HepG2 (cell line): ENCODE measurements around the gene RNF13. TPM values are rescaled to one million over a fixed set of nuclear protein-coding genes. Genes with fewer than 3 reads are reported as not detected.

Experiments
- ATAC-seq: fragments of 200-7000 bp; cut with Tn5 transposase; 3 replicates; pipeline ENCODE4 v1.9.1; 2020; ENCODE audit warnings: mild to moderate bottlenecking, moderate library complexity
- BruUV-seq: library from RNA; stranded (reverse); fragments of 400-500 nt; replicated peaks from 2 replicates; lab custom pipeline; 2021; lab: Mats Ljungman, UMichigan
- CTCF ChIA-PET: fragments of 300-600 bp; formaldehyde crosslinking; extraction: SDS; loops from one replicate; lab custom pipeline; 2021; ENCODE audit warnings: low total read pairs, inconsistent platforms, low intra/inter-chr PET ratio; lab: Yijun Ruan, JAX
- POLR2A ChIA-PET: fragments of 350-600 bp; sonication (Branson Sonifier 250); formaldehyde crosslinking; loops from one replicate; lab custom pipeline; 2020; ENCODE audit warnings: antibody characterized with exemption, inconsistent platforms; lab: Yijun Ruan, JAX
- DNase-seq: peaks from one replicate; pipeline ENCODE4 v3.0.0-alpha.2; 2015; ENCODE audit warnings: low spot score
- FAIRE-seq: peaks from 3 replicates; lab custom pipeline; 2011; peaks lifted over from hg19 to GRCh38; lab: Jason Lieb, UNC
- H2AFZ ChIP-seq: one replicate; pipeline ENCODE4 v1.6.1; 2011; ENCODE audit warnings: low read length, inconsistent platforms
- H3K27ac ChIP-seq: fragments of 300-600 bp; 3 replicates; pipeline ENCODE4 v1.8.0; 2011; ENCODE audit warnings: mixed run types, mild to moderate bottlenecking, mixed read lengths, low read length, inconsistent platforms; ENCODE audit not compliant: insufficient read depth; ENCODE audit errors: extremely low read length
- H3K27me3 ChIP-seq, 2 experiments: fragments of 200-600 bp in 1 of 2; 2 replicates in 1 of 2; 3 replicates in 1 of 2; pipeline versions ENCODE4 v1.6.0 to v1.8.0; 2011; ENCODE audit warnings: low read length in 2 of 2, mild to moderate bottlenecking in 2 of 2, moderate library complexity in 2 of 2, inconsistent platforms in 1 of 2; ENCODE audit not compliant: insufficient read depth in 2 of 2, control insufficient read depth in 1 of 2
- H3K36me3 ChIP-seq, 2 experiments: fragments of 200-600 bp in 1 of 2; replicated peaks in 1 of 2; 2 replicates in 1 of 2; 3 replicates in 1 of 2; pipeline versions ENCODE4 v1.5.1 to v1.8.0; 2011; ENCODE audit warnings: low read length in 2 of 2, inconsistent platforms in 1 of 2; ENCODE audit not compliant: insufficient read depth in 2 of 2, control insufficient read depth in 1 of 2
- H3K4me1 ChIP-seq: 2 replicates; pipeline ENCODE4 v1.5.1; 2012; ENCODE audit warnings: low read length, inconsistent platforms; ENCODE audit not compliant: insufficient read depth
- H3K4me2 ChIP-seq: 2 replicates; pipeline ENCODE4 v1.6.0; 2011; ENCODE audit warnings: low read depth, low read length, inconsistent platforms
- H3K4me3 ChIP-seq, 3 experiments: fragments of 200-600 bp in 1 of 3; sonication (generic), shearing (Covaris generic) in 1 of 3; replicated peaks in 1 of 3; 2 replicates each; pipeline ENCODE4 v1.5.1; 2011 to 2016; ENCODE audit warnings: low read length in 3 of 3, inconsistent platforms in 2 of 3, low read depth in 2 of 3, mild to moderate bottlenecking in 2 of 3, control low read depth in 1 of 3, mixed read lengths in 1 of 3; ENCODE audit not compliant: insufficient read depth in 1 of 3
- H3K79me2 ChIP-seq: one replicate; pipeline ENCODE4 v1.6.1; 2011; ENCODE audit warnings: low read length, inconsistent platforms; ENCODE audit not compliant: insufficient read depth
- H3K9ac ChIP-seq: 2 replicates; pipeline ENCODE4 v1.6.0; 2011; ENCODE audit warnings: mild to moderate bottlenecking, low read depth, low read length, inconsistent platforms; ENCODE audit not compliant: insufficient read depth
- H3K9me3 ChIP-seq: 2 replicates; pipeline ENCODE4 v1.5.1; 2012; ENCODE audit warnings: mild to moderate bottlenecking, low read length
- H4K20me1 ChIP-seq: 2 replicates; pipeline ENCODE4 v1.6.0; 2011; ENCODE audit warnings: inconsistent platforms, mild to moderate bottlenecking, low read length, moderate library complexity; ENCODE audit not compliant: insufficient read depth
- AKAP8 ChIP-seq: sonication (generic); formaldehyde crosslinking; IDR thresholded peaks from 2 replicates; pipeline ENCODE4 v1.5.1; 2020; ENCODE audit warnings: mild to moderate bottlenecking, missing genetic modification reagents
- GABPB1 ChIP-seq: IDR thresholded peaks from 2 replicates; pipeline ENCODE4 v1.6.1; 2016; ENCODE audit warnings: mild to moderate bottlenecking, missing genetic modification reagents, moderate library complexity, missing compliant biosample characterization
- IKZF1 ChIP-seq: fragments of 450-650 bp; IDR thresholded peaks from 2 replicates; pipeline ENCODE4 v1.7.1; 2016
- NR2C2 ChIP-seq: sonication (generic); formaldehyde crosslinking; IDR thresholded peaks from 2 replicates; pipeline ENCODE4 v1.4.0; 2020; ENCODE audit warnings: missing genetic modification reagents, mild to moderate bottlenecking, moderate library complexity, borderline replicate concordance
- POLR2AphosphoS5 ChIP-seq: IDR thresholded peaks from 2 replicates; pipeline ENCODE4 v1.6.1; 2012; ENCODE audit warnings: low read depth, low read length
- ZNF570 ChIP-seq: sonication (generic); formaldehyde crosslinking; IDR thresholded peaks from 2 replicates; pipeline ENCODE4 v1.4.0; 2020; ENCODE audit warnings: mild to moderate bottlenecking, missing genetic modification reagents, borderline replicate concordance
- ZNF652 ChIP-seq: IDR thresholded peaks from 2 replicates; pipeline ENCODE4 v1.6.1; 2016; ENCODE audit warnings: low read depth, borderline replicate concordance
- ZNF660 ChIP-seq: sonication (generic); formaldehyde crosslinking; IDR thresholded peaks from 2 replicates; pipeline ENCODE4 v1.5.1; 2020; ENCODE audit warnings: mild to moderate bottlenecking, low read depth, missing genetic modification reagents, borderline replicate concordance
- ZNF792 ChIP-seq: IDR thresholded peaks from 2 replicates; pipeline ENCODE4 v1.6.1; 2016
- WGBS: methylation state at CpG from one replicate; pipeline ENCODE4 v1.1.6; 2017; ENCODE audit warnings: low lambda C conversion rate; 5-methylcytosine and 5-hydroxymethylcytosine counted together
- in situ Hi-C: cut with HindIII; loops from 2 replicates; pipeline ENCODE4 v1.10.0; 2017; ENCODE audit warnings: low pct_unique_long_range_greater_than_20kb; ENCODE audit not compliant: extremely low pct_ligation_motif_present
- intact Hi-C: fragments of 100-400 bp; cut with micrococcal nuclease; formaldehyde crosslinking; loops from one replicate; pipeline ENCODE4 v1.10.0; 2022; ENCODE audit not compliant: unreplicated experiment
- polyA plus RNA-seq, 8 experiments: library from polyadenylated mRNA; depleted of rRNA in 3 of 8; stranded (reverse) in 7 of 8; unstranded in 1 of 8; fragments of >200 nt; fragmentation: Illumina TruSeq in 4 of 8; extraction: Trizol in 4 of 8; gene quantifications; 2 replicates each; pipeline versions ENCODE4 v1.2.1 to v1.2.3, GENCODE V29; 2011 to 2016; ENCODE audit warnings: low read depth in 4 of 8, missing spikeins in 1 of 8, mixed read lengths in 1 of 8; ENCODE audit not compliant: insufficient read depth in 1 of 8
- total RNA-seq, 5 experiments: library from RNA; depleted of rRNA; stranded (reverse); fragments of >200 nt; fragmentation: Illumina TruSeq; extraction: Trizol; gene quantifications; 2 replicates each; pipeline ENCODE4 v1.2.3, GENCODE V29; 2016; ENCODE audit warnings: low read depth in 1 of 5
- TF ChIP-seq, protein P1 (sequence below): sonication (generic); formaldehyde crosslinking; IDR thresholded peaks from 2 replicates; pipeline ENCODE4 v1.5.0; 2020; ENCODE audit warnings: mild to moderate bottlenecking, missing genetic modification reagents

Gene RNF13
- total and polyA plus RNA-seq, 2 of the 13 experiments (the other 11 are each of a cell fraction or from before 2014, with no cell fraction given): 39.8 to 46.0 TPM

DNA sequence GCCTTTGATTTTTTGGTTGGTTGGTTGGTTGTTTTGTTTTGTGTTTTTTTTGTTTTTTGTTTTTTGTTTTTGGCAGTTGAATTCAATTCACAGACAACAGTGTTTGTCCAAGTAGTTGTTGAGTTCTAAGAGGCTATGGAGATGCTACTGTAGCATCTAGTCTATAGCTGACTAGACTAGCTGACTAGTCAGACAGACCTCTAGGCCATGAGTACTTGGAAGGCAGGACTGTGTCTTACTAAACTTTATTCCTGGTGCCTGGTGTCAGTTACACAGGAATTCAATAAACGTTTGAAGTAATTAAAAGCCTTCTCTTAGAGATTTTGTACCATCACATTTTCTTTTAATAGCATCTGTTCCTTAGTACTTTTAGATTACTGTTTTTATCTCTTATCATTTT, 35.7 kb downstream of the RNF13 start (continued):
- TF ChIP-seq ZNF792: no peak
- no peak for TF ChIP-seq ZNF652 (CRISPR knock-in tag)

DNA sequence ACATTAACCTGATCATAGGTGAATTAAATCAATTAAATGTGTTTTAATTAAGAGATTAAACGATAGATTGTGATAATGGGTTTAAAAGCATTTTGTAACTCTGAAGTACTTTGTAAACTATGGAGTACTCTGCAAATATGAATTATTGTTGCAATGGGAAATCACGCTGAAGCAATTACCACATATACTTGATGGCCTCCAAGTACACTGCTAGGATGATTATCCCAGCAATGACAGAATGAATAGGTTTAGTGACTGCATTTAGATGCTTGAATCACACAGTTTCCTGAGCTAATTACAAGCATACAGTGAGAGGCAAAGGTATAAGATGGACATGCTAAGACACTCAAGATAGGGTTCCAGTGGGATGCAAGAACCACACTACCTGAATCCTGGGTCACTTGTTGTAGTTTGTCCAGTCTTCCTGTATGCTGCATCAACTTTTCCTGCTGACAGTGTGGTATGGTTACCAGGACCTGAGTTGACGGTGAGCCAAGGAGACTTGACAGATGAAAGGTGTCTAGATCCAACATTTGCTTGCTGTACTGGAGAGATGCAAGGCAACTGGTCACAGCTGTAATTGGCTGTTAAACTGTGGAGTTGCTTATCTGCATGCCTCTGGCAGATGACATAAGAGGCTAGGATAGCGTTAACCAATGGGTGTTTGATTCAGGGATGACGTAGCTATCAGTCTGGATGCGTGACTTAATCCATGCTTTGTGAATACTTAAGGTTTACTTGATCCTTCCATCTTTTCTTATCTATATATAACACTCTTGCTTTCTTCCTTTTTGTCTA, 38.0 kb downstream of the RNF13 start:
- FAIRE-seq: no peak
- Histone ChIP-seq H3K27ac (no peak overlapping the region), H3K79me2 (peaks cover 20% of the 10 kb centered on the region), H3K4me3 (no peak overlapping the region), H3K4me1 (peaks cover 5% of the 10 kb centered on the region), H3K36me3 (peaks cover 1 to 10% of the 10 kb centered on the region in 2 experiments), H3K9me3 (no peaks in the 10 kb centered on the region), H3K4me2 (no peak overlapping the region), H4K20me1 (no peaks in the 10 kb centered on the region; the same call in none of the 2 replicates), H2AFZ (no peak overlapping the region), H3K27me3 (no peaks in the 10 kb centered on the region), H3K9ac (no peak overlapping the region)
- POLR2A ChIA-PET: no interaction called here
- TF ChIP-seq AKAP8 (CRISPR knock-in tag): no peak
- TF ChIP-seq ZNF570 (CRISPR knock-in tag): no peak
- no peak for TF ChIP-seq NR2C2 (CRISPR knock-in tag)
- TF ChIP-seq ZNF660: no peak
- TF ChIP-seq, protein P1, sequence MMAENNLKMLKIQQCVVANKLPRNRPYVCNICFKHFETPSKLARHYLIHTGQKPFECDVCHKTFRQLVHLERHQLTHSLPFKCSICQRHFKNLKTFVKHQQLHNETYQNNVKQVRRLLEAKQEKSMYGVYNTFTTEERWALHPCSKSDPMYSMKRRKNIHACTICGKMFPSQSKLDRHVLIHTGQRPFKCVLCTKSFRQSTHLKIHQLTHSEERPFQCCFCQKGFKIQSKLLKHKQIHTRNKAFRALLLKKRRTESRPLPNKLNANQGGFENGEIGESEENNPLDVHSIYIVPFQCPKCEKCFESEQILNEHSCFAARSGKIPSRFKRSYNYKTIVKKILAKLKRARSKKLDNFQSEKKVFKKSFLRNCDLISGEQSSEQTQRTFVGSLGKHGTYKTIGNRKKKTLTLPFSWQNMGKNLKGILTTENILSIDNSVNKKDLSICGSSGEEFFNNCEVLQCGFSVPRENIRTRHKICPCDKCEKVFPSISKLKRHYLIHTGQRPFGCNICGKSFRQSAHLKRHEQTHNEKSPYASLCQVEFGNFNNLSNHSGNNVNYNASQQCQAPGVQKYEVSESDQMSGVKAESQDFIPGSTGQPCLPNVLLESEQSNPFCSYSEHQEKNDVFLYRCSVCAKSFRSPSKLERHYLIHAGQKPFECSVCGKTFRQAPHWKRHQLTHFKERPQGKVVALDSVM: no peak
- no peak for TF ChIP-seq GABPB1 (CRISPR knock-in tag)
- TF ChIP-seq IKZF1: no peak
- no peak for TF ChIP-seq POLR2AphosphoS5
- CTCF ChIA-PET: no interaction called here
- intact Hi-C loops: no loop called here
- no TSS peak for BruUV-seq
- DNase-seq: no peak
- no peak for ATAC-seq
- in situ Hi-C loops: no loop called here
- WGBS: 94% methylated on average over 6 of the region's 6 CpGs
